NCI-H2171 treated with DMSO at 0.1 percent for 48 hours (cell line): ENCODE data around the gene LRRN3.
A peak's percentile ranks its signal among the peaks of the same experiment; 100 is the strongest.
"Not testable (repeated sequence)": the region's sequence is repeated elsewhere in the genome, so short reads cannot be mapped to it uniquely, and the experiment has no call there.

Experiments
- DNase-seq: peaks from one replicate; lab custom pipeline; 2025; lab: John Stamatoyannopoulos, UW

LRRN3 gene

GRCh38 chr7:111090846-111091245 is at the start of gene LRRN3:
Gene LRRN3 (plus strand): TSS chr7:111091127. CDS start chr7:111122773, 31,646 bp downstream.
- peak; percentile 83 for DNase-seq

- no peak for DNase-seq
Measured at GRCh38 chr7:111041577-111041976, 49.4 kb upstream of the LRRN3 start.

- DNase-seq = no peak
Measured at GRCh38 chr7:111042842-111043241, 48.1 kb upstream of the LRRN3 start.

GRCh38 chr7:111043561-111043960 is 47.4 kb upstream of the LRRN3 start:
- DNase-seq = no peak

- no peak for DNase-seq
Measured at GRCh38 chr7:111045449-111045848, 45.5 kb upstream of the LRRN3 start.

GRCh38 chr7:111047595-111047994 is 43.3 kb upstream of the LRRN3 start:
- DNase-seq = no peak

- DNase-seq = no peak
Measured at GRCh38 chr7:111049971-111050680, 40.8 kb upstream of the LRRN3 start.

GRCh38 chr7:111050875-111051416 is 40.0 kb upstream of the LRRN3 start:
- no peak for DNase-seq

GRCh38 chr7:111051832-111052231 is 39.1 kb upstream of the LRRN3 start:
- no peak for DNase-seq

- peak; percentile 67 for DNase-seq
Measured at GRCh38 chr7:111053035-111053434, 37.9 kb upstream of the LRRN3 start.

GRCh38 chr7:111056371-111056770 is 34.6 kb upstream of the LRRN3 start:
- no peak for DNase-seq

- no peak for DNase-seq
Measured at GRCh38 chr7:111057066-111057465, 33.9 kb upstream of the LRRN3 start.

GRCh38 chr7:111059833-111060232 is 31.1 kb upstream of the LRRN3 start:
- DNase-seq = no peak

GRCh38 chr7:111063166-111063565 is 27.8 kb upstream of the LRRN3 start:
- no peak for DNase-seq

- DNase-seq = no peak
Measured at GRCh38 chr7:111067251-111067650, 23.7 kb upstream of the LRRN3 start.

GRCh38 chr7:111067682-111068081 is 23.2 kb upstream of the LRRN3 start:
- DNase-seq = no peak

GRCh38 chr7:111068618-111069017 is 22.3 kb upstream of the LRRN3 start:
- DNase-seq = no peak

- peak; percentile 9 for DNase-seq
Measured at GRCh38 chr7:111071556-111071955, 19.4 kb upstream of the LRRN3 start.

GRCh38 chr7:111072658-111073057 is 18.3 kb upstream of the LRRN3 start:
- DNase-seq = not testable (repeated sequence)

GRCh38 chr7:111074071-111074747 is 16.7 kb upstream of the LRRN3 start:
- DNase-seq = no peak

GRCh38 chr7:111074748-111075146 is 16.2 kb upstream of the LRRN3 start:
- DNase-seq = no peak

- DNase-seq = no peak
Measured at GRCh38 chr7:111075498-111075897, 15.4 kb upstream of the LRRN3 start.

- no peak for DNase-seq
Measured at GRCh38 chr7:111076205-111076604, 14.7 kb upstream of the LRRN3 start.
